Measurements from ENCODE around the gene PTX3.

GRCh38 chr3:157471064-157471463, 34.4 kb downstream of the PTX3 start:
- TF ChIP-seq ATF3 (CRISPR knock-in tag; conservative IDR thresholded peaks at IDR 0.05), result no peak
- no peak for TF ChIP-seq CTCF (IDR thresholded peaks at IDR 0.05)
- TF ChIP-seq MAX (CRISPR knock-in tag; IDR thresholded peaks at IDR 0.05), result no peak
- TF ChIP-seq ZBTB21 (CRISPR knock-in tag; IDR thresholded peaks at IDR 0.05; ENCODE audit: borderline replicate concordance), result no peak
- TF ChIP-seq CREB1 (CRISPR knock-in tag; IDR thresholded peaks at IDR 0.05), result no peak
- no peak for TF ChIP-seq E2F5 (CRISPR knock-in tag; IDR thresholded peaks at IDR 0.05)
- no peak for TF ChIP-seq STAT6 (CRISPR knock-in tag; conservative IDR thresholded peaks at IDR 0.05; ENCODE audit: low read depth)
- no peak for TF ChIP-seq ZNF263 (CRISPR knock-in tag; IDR thresholded peaks at IDR 0.05; ENCODE audit: low read depth)
- TF ChIP-seq USF2 (CRISPR knock-in tag; IDR thresholded peaks at IDR 0.05), result no peak
- TF ChIP-seq ZNF138 (CRISPR knock-in tag; conservative IDR thresholded peaks at IDR 0.05), result no peak
- TF ChIP-seq ZNF219 (CRISPR knock-in tag; IDR thresholded peaks at IDR 0.05; ENCODE audit: borderline replicate concordance), result no peak
- no peak for TF ChIP-seq ATF6 (CRISPR knock-in tag; IDR thresholded peaks at IDR 0.05)
